DMS 273 (cell line): ENCODE results near the gene GRIK3.
"Not testable (repeated sequence)": the region's sequence is repeated elsewhere in the genome, so short reads cannot be mapped to it uniquely, and the experiment has no call there.

Experiments used
- DNase-seq: peaks from one replicate; lab custom pipeline; 2025; ENCODE audit not compliant: unreplicated experiment; lab: John Stamatoyannopoulos, UW

GRIK3 gene

DNA sequence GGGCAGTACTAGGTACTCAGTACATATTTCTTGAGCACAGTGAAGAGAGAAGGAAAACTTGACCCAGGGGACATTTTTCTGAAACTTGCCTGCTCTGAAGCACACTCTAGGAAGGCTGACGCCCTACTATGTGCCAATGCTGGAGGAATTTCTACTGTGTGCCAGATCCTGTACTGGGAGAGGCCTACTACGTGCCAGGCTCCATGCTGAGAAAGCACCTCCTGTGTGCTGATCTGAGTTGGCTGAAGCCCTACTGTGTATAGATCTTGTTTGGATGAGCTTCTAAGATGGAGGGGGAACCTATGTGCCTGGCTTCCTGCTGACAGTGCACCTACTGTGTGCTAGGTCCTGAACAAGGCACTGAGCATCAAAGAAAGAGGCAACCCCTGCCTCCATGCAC lies 86.2 kb downstream of the GRIK3 start:
- no peak for DNase-seq

DNA sequence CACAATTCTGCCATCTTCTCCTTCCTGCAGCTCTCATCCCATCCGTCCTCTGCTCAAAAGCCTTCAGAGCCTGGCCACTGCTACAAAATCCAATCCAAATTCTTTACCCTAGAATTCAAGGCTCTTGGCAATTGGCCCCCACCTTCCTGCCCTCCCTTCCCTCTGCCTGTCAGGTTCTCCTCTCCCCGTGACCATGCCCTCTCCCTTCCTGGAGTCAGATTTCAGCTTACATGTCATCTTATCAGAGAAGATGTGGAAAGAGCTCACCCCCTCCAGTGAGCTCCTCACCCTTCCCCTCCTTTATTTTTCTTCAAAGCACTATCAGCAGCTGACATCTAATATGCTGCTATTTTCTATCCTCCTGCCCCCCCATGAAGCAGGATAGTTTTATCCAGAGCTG lies 86.9 kb downstream of the GRIK3 start:
- peak; percentile 71 for DNase-seq

DNA sequence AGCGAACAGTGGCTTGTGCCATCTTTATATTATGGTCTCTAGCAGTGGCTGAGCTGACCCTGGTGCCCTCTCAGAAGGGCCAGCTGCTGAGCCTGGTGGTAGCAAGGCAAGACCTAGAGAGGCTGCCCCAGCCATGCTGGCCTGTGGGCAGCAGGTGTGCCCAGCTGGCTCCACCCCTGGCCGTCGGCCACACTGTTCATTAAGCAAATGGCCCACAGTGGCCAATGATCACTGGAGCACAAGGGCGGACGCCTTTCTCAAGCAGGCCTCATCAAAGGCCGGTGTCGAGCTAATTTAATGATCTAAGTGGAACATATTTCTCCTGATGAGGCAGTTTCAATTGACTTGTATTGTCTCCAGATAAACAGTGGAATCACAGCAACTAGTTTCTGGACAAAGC lies 89.4 kb downstream of the GRIK3 start:
- no peak for DNase-seq

GRCh38 chr1:36942148-36942547 lies 92.2 kb downstream of the GRIK3 start:
- no peak for DNase-seq

DNA sequence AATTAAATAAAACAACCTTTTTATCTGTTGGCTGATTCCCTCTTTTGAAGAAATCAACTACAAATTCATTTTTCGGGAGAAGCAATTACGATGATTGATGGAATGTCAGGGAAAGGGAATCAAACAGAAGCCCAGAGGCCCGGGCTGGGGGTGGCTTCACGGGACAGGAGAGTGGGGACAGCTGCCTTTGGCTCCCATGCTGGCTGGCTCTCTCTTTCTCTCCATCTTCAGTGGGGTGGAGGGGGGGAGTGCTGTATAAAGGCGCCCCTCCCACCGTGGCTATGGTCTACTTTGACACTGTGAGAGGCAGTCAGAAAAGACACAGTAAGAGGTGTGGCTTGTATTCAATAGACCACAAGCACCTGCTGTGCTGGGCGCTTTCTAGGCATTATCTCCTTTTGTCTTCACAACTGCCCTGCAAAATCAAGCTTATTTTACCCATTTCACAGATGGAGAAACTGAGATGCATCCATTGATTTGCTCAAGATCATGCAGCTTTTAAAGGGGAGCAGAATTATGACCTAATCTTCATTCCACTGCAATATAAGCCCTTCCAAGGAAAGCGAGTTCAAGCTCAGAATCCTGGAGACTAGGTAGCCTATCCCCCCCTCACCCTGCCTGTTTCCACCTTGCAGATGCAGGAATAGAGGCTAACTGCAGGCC lies 92.9 kb downstream of the GRIK3 start:
- no peak for DNase-seq

DNA sequence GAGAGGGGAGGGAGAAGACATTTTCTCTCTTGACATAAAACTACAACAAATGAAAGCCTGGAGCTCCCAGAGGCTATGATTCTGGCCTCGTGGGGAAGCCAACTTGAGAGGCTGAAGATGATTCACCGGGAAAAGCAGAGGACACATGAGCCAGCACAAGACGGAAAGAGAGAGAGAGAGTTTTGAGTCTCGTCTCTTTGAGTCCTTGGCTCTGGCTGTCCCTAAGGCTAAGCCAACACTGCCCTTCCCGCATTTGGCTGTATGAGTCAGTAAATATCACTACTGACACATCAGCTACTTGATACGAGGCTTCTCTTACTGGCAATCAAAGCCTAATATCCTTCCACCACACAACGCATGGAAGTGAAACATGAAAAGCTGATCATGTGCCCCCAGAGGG lies 95.5 kb downstream of the GRIK3 start:
- no peak for DNase-seq

- no peak for DNase-seq
Observed at GRCh38 chr1:36937371-36937770, 96.9 kb downstream of the GRIK3 start.

- DNase-seq: peak; percentile 64
Observed at GRCh38 chr1:36934061-36934460, 100.3 kb downstream of the GRIK3 start.

DNA sequence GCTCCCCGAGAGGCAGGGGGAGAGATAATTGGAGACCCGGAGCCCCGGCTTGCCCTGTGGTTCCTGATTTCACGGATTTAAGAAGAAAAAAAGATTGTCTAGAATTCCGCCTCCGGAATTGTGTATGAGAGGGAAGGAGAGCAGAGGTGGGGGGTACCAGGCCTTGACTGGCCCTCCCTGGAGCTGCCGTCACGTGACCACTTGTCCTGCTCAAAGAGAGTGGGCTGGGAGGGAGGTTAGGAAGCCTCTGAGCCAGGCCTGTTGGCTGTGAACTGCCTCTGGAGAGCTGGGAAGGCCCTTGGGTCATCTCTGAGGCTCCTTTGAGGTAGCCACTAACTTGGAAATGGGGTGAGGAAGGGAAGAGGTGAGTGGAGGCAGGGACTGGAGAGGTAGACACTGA lies 106.5 kb downstream of the GRIK3 start:
- no peak for DNase-seq

DNA sequence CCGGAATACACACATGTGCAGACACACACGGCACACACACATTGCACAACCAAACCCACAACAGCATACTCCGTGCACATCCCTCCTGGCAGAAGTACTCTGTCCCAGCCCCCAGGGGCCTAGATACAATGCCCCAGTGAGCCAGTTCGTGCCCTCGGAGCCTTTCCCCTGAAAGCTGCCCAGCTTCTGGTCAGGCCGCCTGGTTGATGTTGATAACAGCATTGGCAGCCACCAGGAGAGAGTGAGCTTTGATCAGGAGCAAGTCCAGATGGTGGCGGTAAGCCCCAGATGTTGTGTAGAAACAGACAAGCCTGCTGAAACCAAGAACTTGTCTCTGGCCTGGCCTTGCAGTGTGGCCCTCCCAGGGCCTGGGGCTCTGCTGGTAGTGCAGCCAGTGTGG lies 109.1 kb downstream of the GRIK3 start:
- DNase-seq: peak; percentile 80

DNA sequence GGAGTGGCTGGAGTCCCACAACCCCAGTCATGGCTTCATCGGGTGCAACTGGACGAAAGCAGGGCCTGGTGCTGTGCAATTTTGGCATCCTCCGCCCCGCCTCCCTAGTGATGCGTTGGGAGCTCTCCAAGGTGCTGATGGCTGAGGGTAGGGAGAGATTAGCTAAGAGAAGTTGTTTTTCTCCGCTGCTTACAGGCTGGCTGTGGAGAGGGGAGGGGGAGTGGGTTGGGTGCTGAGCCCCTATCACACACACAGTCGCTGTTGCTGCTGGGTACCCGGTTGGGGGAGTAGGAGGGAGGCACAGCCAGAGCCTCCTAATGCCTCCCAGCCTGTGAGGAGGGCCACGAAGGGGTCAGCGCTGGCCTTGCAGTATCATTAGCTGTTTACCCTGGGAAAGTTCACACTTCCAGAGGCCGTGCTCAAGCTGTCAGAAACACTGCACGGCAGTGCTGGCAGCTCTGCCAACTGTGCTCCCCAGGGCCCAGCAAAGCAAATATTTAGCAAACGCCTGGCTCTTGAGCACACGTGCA lies 110.0 kb downstream of the GRIK3 start:
- DNase-seq: peak; percentile 89

GRCh38 chr1:36922593-36923426 lies 111.5 kb downstream of the GRIK3 start:
- no peak for DNase-seq

GRCh38 chr1:36922071-36922470 lies 112.2 kb downstream of the GRIK3 start:
- DNase-seq: no peak

DNA sequence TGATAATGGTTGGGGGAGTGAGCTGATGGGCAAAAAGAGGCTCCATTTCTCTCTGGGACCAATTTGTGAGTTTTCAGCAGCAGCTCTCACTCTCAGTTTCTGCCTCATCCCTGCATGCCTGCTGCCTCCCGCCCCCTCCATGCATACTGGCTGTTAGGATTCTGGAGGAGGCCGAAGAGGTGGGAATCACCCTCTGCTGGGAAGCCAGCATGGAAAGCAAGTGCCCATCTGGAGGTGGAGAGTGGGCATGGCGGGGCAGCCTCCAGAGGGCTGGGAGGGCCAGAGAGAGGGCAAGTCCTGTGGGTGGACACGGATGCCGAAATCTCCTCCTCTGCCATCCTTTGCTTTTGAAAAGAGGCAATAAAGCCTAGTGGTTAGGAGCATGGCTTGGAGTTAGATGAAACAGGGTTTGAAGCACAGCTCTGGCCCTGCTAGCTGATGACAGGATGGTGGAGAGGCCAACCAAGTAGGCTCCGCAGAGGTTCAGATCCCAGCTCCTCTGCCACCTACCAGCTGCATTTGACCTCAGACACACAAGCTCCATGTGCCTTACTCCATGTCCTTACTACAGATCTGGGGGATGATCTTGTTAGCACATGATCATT lies 113.4 kb downstream of the GRIK3 start:
- DNase-seq: no peak

DNA sequence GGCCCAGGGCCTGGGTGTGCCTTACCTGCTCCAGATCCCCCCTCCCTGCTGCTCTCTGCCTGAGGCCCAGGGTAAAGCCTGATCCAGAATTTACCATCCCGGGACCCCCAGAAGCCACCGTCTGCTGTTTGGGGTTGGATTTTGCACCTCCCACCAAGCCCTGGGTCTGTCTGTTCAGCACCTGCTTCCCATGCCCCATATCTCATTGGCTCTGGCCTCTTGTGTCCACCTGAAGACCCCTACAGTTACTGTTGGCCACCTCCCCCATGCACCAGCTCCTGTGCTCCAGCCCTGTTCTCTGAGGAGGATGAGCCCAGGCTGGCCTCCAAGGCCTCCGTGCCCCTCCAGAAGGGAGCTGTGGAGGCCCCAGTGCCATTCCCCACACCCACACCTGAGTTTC lies 113.9 kb downstream of the GRIK3 start:
- no peak for DNase-seq

- peak; percentile 37 for DNase-seq
Observed at GRCh38 chr1:36919491-36920145, 114.7 kb downstream of the GRIK3 start.

DNA sequence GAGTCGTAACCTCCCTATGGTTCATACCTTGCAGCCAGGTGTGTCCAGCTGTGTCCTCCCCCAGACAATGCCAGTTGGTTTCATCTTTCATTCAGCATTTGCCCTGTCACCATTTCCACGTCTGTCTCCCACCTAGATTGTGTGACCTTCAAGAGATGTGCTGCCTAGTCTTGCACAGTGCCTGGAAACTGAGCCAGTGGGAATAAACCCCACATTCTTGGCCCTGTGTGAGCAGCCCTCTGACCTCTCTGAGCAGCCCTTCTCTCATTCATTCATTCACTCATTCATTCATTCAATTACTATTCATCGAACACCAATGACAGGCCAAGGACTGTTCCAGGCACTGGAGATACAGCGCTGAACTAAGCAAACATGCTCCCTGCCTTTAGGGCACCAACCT lies 115.7 kb downstream of the GRIK3 start:
- no peak for DNase-seq

DNA sequence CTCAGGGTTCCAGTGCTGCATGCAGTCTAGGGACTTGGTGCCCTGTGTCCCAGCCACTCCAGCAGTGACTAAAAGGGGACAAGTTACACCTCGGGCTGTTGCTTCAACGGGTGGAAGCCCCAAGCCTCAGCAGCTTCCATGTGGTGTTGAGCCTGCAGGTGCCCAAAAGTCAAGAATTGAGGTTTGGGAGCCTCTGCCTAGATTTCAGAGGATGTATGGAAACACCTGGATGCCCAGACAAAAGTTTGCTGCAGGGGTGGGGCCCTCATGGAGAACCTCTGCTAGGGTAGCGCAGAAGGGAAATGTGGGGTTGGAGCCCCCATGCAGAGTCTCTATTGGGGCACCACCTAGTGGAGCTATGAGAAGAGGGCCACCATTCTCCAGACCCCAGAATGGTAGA lies 117.8 kb downstream of the GRIK3 start:
- DNase-seq: not testable (repeated sequence)

- peak; percentile 29 for DNase-seq
Observed at GRCh38 chr1:36913484-36914060, 120.7 kb downstream of the GRIK3 start.

DNA sequence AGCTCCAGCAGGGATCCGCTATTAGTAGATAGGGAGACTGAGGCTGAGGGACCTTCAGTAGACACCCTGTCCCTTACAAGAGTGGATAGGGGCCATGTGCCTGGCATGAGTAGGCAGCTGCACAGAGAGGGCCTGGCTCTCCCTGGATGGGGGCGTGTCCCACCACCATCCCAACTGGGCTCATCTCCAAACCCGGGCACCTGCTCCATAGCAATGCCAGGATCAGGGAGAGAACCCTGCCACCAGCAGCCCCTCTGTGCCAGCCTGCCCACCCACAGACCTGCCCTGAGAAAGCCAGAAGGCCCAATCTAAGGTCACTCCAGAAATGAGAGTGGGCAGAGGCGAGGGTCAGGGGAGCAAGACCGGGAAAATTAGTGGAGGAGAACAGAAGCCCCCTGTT lies 121.3 kb downstream of the GRIK3 start:
- peak; percentile 68 for DNase-seq

GRCh38 chr1:36912365-36912865 lies 121.9 kb downstream of the GRIK3 start:
- no peak for DNase-seq
